Renal cortical epithelial cell (primary cell): ENCODE results near the gene CWC22. TPM values are rescaled to one million over a fixed set of nuclear protein-coding genes. Genes with fewer than 3 reads are reported as not detected.

ENCODE experiments used
- DNase-seq: peaks from one replicate; pipeline ENCODE4 v3.0.0-alpha.2; 2011; ENCODE audit warnings: low read depth
- total RNA-seq: library from RNA; depleted of rRNA; stranded (reverse); fragments of >200 nt; gene quantifications from 2 replicates; pipeline ENCODE4 v1.2.3, GENCODE V29; 2014

Gene CWC22
- total RNA-seq, 1 donor from 2014 or later = 25.9 TPM

DNA sequence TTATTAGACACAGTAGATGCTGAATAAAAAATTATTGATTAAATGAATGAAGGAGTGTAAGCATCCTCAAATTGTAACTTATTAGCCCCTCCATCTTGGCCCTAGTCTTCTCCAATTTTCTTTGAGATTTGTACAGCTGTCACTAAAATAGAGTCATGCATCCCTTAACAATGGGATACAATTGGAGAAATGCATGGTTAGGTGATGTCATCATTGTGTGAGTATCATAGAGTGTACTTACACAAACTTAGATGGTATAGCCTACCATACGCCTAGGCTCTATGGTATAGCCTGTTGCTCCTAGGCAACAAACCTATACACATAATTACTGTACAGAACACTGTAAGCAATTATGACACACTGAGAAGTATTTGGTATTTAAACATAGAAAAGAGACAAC lies 107.4 kb downstream of the CWC22 start:
- no peak for DNase-seq

DNA sequence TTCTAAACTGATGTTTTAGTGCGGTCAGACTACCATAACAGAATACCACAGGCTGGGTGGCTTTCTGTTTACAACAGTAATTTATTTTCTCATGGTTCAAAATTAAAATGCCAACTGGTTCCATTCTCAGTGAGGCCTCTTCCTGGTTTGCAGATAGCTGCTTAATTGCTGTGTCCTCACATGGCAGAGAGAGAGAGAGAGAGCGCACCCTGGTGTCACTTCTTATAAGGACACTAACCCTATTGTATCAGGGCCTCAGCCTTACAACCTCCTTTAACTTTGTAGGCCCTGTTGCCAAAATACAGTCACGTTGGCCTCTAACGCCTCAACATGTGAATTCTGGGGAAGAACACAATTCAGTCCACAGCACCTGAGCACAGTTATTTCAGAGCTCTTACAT lies 108.2 kb downstream of the CWC22 start:
- peak; percentile 22 for DNase-seq

Other genes starting within 250 kb of the CWC22 start
- gene ZNF385B, start 145.7 kb downstream of the CWC22 start, total RNA-seq = 1.1 TPM in 1 of 2 replicates, not detected in the other